Breast epithelium (tissue), 3 donors: ENCODE results near the gene ARHGAP15.

Experiments
- POLR2A ChIP-seq: fragments of 450-650 bp; IDR thresholded peaks from one replicate; pipeline ENCODE4 v1.6.1; 2016; ENCODE audit warnings: antibody characterized with exemption, mild to moderate bottlenecking, moderate library complexity
- POLR2AphosphoS5 ChIP-seq, 3 donors: sonication (generic); formaldehyde crosslinking; IDR thresholded peaks; one replicate each; pipeline ENCODE4 v1.6.1; 2017; ENCODE audit warnings: antibody characterized with exemption in 3 of 3
- TF ChIP-seq, protein P1 (sequence below), 3 donors: fragments of 450-650 bp; IDR thresholded peaks; one replicate each; pipeline ENCODE4 v1.5.1; 2016 to 2017; ENCODE audit warnings: antibody characterized with exemption in 3 of 3, mild to moderate bottlenecking in 3 of 3, moderate library complexity in 3 of 3

DNA sequence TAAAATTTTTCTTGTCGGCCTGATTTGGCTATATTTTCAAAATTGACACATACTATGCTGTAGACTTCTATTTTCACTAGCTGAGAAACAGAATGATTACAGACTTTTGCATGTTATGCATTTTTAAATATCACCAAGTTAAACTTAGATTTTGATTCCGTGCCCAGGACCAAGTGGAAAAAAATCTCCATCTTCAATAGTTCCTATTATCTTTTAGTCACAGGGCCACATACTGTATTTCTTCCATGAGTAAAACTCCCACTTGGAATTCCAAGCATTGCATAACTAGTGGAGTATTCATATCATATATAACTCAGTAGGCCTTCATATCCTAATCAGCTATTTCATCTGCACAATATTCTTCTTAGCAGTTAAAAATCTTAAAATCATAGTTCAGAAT lies 470.9 kb downstream of the ARHGAP15 start:
- TF ChIP-seq POLR2AphosphoS5 (IDR thresholded peaks at IDR 0.05) (no peak), POLR2A (no peak)
- TF ChIP-seq, protein P1, sequence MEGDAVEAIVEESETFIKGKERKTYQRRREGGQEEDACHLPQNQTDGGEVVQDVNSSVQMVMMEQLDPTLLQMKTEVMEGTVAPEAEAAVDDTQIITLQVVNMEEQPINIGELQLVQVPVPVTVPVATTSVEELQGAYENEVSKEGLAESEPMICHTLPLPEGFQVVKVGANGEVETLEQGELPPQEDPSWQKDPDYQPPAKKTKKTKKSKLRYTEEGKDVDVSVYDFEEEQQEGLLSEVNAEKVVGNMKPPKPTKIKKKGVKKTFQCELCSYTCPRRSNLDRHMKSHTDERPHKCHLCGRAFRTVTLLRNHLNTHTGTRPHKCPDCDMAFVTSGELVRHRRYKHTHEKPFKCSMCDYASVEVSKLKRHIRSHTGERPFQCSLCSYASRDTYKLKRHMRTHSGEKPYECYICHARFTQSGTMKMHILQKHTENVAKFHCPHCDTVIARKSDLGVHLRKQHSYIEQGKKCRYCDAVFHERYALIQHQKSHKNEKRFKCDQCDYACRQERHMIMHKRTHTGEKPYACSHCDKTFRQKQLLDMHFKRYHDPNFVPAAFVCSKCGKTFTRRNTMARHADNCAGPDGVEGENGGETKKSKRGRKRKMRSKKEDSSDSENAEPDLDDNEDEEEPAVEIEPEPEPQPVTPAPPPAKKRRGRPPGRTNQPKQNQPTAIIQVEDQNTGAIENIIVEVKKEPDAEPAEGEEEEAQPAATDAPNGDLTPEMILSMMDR (IDR thresholded peaks at IDR 0.05), result no peak
